HEK293T (cell line): Measurements from ENCODE around the gene PRG2.

Source experiments
- CTCF ChIA-PET: fragments of 350-600 bp; formaldehyde crosslinking; extraction: SDS; loops from one replicate; lab custom pipeline; 2021; ENCODE audit warnings: antibody characterized with exemption, inconsistent platforms; lab: Yijun Ruan, JAX
- POLR2A ChIA-PET: fragments of 350-600 bp; formaldehyde crosslinking; extraction: SDS; loops from one replicate; lab custom pipeline; 2020; ENCODE audit warnings: antibody characterized with exemption, inconsistent platforms; lab: Yijun Ruan, JAX
- DNase-seq: peaks from one replicate; pipeline ENCODE4 v3.0.0; 2012; ENCODE audit warnings: mixed read lengths; ENCODE audit errors: extremely low spot score
- ARNT ChIP-seq: fragments of 450-650 bp; IDR thresholded peaks from 2 replicates; pipeline ENCODE4 v1.6.1; 2017; ENCODE audit warnings: mild to moderate bottlenecking
- BHLHE40 ChIP-seq: fragments of 450-650 bp; IDR thresholded peaks from 2 replicates; pipeline ENCODE4 v1.6.1; 2016; ENCODE audit warnings: mild to moderate bottlenecking, moderate library complexity, borderline replicate concordance
- CTBP1 ChIP-seq: fragments of 450-650 bp; IDR thresholded peaks from 2 replicates; pipeline ENCODE4 v1.6.1; 2016; ENCODE audit warnings: borderline replicate concordance
- ELF4 ChIP-seq: fragments of 450-650 bp; IDR thresholded peaks from 2 replicates; pipeline ENCODE4 v1.6.1; 2017; ENCODE audit warnings: antibody characterized with exemption
- FOXA1 ChIP-seq: fragments of 450-650 bp; IDR thresholded peaks from 2 replicates; pipeline ENCODE4 v1.6.1; 2016; ENCODE audit warnings: mild to moderate bottlenecking
- FOXK2 ChIP-seq: fragments of 450-650 bp; IDR thresholded peaks from 2 replicates; pipeline ENCODE4 v1.6.1; 2016; ENCODE audit warnings: mild to moderate bottlenecking
- FOXM1 ChIP-seq: fragments of 450-650 bp; IDR thresholded peaks from 2 replicates; pipeline ENCODE4 v1.6.1; 2017; ENCODE audit warnings: mild to moderate bottlenecking, borderline replicate concordance
- HDGF ChIP-seq: fragments of 450-650 bp; IDR thresholded peaks from 2 replicates; pipeline ENCODE4 v1.6.1; 2017; ENCODE audit warnings: antibody characterized with exemption, borderline replicate concordance
- L3MBTL2 ChIP-seq: fragments of 450-650 bp; conservative IDR thresholded peaks from 2 replicates; pipeline ENCODE4 v1.6.1; 2016; ENCODE audit warnings: mild to moderate bottlenecking
- LEF1 ChIP-seq: fragments of 450-650 bp; IDR thresholded peaks from 2 replicates; pipeline ENCODE4 v1.6.1; 2017; ENCODE audit warnings: mild to moderate bottlenecking, borderline replicate concordance
- NFRKB ChIP-seq: fragments of 450-650 bp; IDR thresholded peaks from 2 replicates; pipeline ENCODE4 v1.6.1; 2016; ENCODE audit warnings: mild to moderate bottlenecking, moderate library complexity
- SP1 ChIP-seq: fragments of 450-650 bp; IDR thresholded peaks from 2 replicates; pipeline ENCODE4 v1.6.1; 2017
- SUZ12 ChIP-seq: fragments of 450-650 bp; IDR thresholded peaks from 2 replicates; pipeline ENCODE4 v1.6.1; 2016; ENCODE audit warnings: mild to moderate bottlenecking
- TARDBP ChIP-seq: fragments of 450-650 bp; IDR thresholded peaks from 2 replicates; pipeline ENCODE4 v1.6.1; 2016
- ZNF384 ChIP-seq: fragments of 450-650 bp; IDR thresholded peaks from 2 replicates; pipeline ENCODE4 v1.6.1; 2016
- TF ChIP-seq, protein P1 (sequence below): fragments of 450-650 bp; IDR thresholded peaks from 2 replicates; pipeline ENCODE4 v1.6.1; 2016

Gene PRG2

DNA sequence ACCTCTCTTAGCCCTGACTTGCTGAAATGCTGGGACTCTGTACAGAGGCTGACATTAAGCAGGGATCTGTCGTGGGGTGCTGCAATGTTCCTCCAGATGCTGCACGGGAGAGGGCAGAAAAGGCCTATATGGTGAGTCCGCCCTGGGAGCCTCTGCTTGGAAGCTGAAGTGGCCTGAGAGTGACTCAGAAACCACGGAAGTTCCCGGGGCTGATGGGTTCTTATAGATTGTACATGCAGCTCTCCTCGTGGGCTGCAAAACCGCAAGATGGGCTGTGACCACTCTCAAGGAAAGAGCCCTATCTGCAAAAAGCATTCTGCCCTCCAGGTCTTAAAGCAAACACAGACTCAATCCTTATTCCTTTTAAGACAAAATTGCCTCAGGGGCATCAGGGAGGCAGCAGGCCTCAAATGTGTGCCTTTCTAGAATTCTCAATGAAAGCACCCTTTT lies 42.3 kb upstream of the PRG2 start:
- CTCF ChIA-PET, result no interaction called here

DNA sequence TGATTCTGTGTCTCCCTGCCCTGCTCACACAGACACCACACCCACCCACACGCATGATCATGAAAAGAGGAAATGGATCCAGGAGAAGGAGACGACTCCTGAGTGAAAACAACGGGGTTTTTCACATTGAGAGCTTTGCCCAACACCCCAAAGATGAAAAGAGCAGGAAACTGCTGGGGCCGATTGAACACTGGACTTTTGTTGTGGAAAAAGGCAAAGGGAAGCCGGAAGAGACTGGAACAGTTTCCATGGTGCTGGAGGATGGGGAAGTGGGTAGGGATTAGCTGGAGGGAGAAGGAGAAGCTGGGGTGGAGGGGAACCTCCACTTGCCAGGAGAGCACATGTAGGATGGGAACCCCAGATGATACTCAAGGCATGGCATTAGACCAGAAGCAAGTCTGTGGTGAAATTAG lies 41.7 kb upstream of the PRG2 start:
- DNase-seq, result no peak
- ChIA-PET CTCF (no interaction called here), POLR2A (no interaction called here)
- TF ChIP-seq L3MBTL2 (no peak), TARDBP (no peak), ELF4 (no peak), ZNF384 (no peak), FOXK2 (no peak), NFRKB (no peak)

More for the DNA sequence above, 42.3 kb upstream of the PRG2 start:
- no peak for DNase-seq
- TF ChIP-seq BHLHE40 (no peak), SP1 (no peak), HDGF (no peak), FOXM1 (no peak), FOXK2 (no peak), SUZ12 (no peak), ELF4 (no peak), LEF1 (no peak)
- POLR2A ChIA-PET, result no interaction called here

DNA sequence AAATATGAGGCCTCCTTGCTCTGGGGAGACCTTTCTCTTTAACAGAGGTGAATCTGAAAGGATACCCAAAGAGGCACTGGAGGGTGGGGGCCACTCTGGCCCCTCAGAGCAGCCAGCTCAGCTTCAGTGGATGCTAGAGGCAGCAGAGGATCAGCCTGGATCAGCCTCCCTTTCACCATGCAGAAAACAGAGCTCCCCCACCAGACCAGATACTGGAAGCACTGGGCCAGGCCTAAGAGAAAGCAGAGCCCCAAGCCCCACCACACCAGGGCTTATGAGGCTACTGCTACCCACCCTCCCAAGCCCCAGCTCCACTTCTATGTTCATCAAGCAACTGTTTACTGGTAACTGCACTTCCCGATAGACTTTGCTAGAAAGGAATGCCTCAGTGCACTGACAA lies 40.5 kb upstream of the PRG2 start:
- CTCF ChIA-PET, result interaction anchor here (0.9 to 1.7 kb wide), 2 partner anchors 10 to 28 kb away, joined by 4 read pairs; no protein-coding TSS in a partner anchor
- TF ChIP-seq CTBP1 (no peak), SUZ12 (no peak), FOXK2 (no peak), SP1 (no peak), NFRKB (no peak), ARNT (no peak), FOXA1 (no peak), LEF1 (no peak), HDGF (no peak), FOXM1 (no peak), TARDBP (no peak)
- TF ChIP-seq, protein P1, sequence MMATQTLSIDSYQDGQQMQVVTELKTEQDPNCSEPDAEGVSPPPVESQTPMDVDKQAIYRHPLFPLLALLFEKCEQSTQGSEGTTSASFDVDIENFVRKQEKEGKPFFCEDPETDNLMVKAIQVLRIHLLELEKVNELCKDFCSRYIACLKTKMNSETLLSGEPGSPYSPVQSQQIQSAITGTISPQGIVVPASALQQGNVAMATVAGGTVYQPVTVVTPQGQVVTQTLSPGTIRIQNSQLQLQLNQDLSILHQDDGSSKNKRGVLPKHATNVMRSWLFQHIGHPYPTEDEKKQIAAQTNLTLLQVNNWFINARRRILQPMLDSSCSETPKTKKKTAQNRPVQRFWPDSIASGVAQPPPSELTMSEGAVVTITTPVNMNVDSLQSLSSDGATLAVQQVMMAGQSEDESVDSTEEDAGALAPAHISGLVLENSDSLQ, result no peak
- POLR2A ChIA-PET, result no interaction called here
- DNase-seq, result no peak

DNA sequence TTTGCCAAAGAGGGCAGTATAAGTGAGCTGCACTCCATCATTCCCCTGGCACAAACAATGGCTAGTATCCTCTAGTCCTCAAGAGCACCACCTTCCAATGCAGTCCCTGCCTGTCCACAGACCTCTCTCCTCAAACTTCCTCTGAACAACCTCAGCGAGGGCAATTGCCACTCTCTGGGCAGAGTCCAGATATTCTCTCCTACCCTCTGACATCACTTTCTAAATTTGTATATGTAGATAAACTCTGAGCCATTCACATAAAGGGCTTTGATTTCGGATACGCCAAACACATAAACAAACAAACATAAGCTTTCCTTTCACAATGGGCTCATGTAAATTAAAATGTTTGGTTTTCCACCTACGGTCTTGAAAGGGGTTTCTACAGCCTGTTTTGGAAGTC lies 39.5 kb upstream of the PRG2 start:
- TF ChIP-seq L3MBTL2, result no peak
- DNase-seq, result no peak
- POLR2A ChIA-PET, result no interaction called here
- CTCF ChIA-PET, result interaction anchor here (1.7 kb wide), 1 partner anchor 11 kb away, joined by 4 read pairs; no protein-coding TSS in a partner anchor

DNA sequence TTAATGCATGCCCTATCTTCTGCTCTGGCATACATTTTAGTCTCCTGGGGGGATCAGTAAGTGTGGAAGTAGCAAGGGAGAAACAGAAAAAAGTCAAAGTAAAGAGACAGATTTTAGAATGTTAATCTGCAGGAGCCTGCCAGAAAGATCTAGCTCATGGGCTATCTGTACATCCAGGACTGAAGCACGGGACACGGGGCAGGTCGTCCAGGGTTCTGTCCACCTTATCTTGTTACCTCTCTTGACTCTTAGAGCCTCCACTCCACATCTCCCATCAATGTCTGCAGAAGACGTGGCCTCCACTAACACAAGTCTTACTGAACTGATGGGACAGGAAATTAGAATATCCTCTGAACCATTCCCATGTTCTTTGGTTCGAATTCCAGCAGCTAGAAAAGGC lies 38.2 kb upstream of the PRG2 start:
- no peak for DNase-seq
- no peak for TF ChIP-seq CTBP1
- no peak for TF ChIP-seq LEF1
- TF ChIP-seq ARNT, result no peak
- no peak for TF ChIP-seq FOXM1
- no peak for TF ChIP-seq BHLHE40
- TF ChIP-seq ZNF384, result no peak
- no peak for TF ChIP-seq FOXK2
- TF ChIP-seq FOXA1, result no peak
- TF ChIP-seq NFRKB, result no peak
- TF ChIP-seq HDGF, result no peak
- CTCF ChIA-PET, result no interaction called here
- POLR2A ChIA-PET, result no interaction called here

DNA sequence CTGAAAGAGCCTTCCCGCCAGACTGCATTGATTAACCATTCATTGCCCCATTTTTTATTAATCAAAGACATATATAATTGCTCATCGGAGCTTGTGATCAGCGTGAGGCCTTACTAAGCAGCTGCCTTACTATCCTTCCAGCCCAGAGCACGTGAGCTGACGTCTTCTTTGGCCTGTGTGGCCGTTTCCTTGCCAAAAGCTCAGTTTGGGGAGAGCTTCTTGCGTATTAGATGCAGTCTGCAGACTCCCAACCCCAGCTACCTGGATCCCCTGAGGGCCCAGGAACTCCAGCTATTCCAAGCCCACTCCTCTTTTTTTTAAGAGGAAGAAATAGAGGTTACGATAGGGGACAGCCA lies 37.3 kb upstream of the PRG2 start:
- DNase-seq, result no peak
- POLR2A ChIA-PET, result no interaction called here
- TF ChIP-seq ZNF384, result no peak
- TF ChIP-seq FOXA1, result no peak
- no peak for TF ChIP-seq FOXM1
- TF ChIP-seq CTBP1, result no peak
- TF ChIP-seq HDGF, result no peak
- no peak for TF ChIP-seq SP1
- no peak for TF ChIP-seq LEF1
- no peak for TF ChIP-seq ARNT
- no peak for TF ChIP-seq L3MBTL2
- CTCF ChIA-PET, result no interaction called here

DNA sequence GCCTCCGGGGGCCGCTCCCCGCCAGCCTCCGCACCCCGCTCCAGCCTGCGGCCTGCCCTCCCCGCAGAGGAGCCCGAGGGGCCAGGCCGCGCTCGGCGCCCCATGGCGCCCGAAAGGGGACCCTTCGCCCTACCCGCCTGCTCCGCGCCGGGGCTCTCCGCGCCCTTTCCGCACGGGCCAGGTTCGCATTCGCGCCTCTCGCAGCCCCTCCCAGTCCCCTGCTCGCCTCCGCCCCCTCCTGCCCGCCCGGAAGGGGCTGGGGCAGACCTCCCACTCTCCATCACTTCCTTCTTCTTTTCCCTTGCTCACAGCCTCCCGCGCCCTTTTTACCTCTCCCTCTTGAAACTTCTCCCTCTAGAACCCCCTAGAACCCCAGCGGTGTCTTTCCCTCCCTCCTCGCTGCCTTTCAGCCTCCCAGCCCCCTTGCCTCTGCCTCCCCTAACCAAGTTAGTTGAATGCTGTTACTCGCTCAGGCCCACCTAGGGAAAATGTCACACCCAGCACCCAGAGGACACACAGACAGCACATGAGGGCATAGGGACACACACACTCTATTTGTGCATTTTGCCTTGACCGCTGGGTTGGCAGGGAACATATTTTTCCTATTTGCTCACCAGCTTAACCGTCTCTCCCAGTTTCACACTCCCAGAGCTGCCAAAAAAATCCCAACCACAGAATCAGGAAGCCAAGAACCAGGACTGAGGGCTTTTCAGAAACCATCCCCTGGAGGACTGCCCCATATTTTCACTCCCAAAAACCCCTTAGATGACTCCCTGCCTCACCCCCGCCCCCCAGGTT lies 36.7 kb upstream of the PRG2 start, which contains the start of gene SLC43A3:
Gene SLC43A3, minus strand, starts transcription at position 193 of the 798 bp plus-strand sequence. CDS start 949 bp downstream, outside the sequence.
- TF ChIP-seq SP1, result no peak
- no peak for TF ChIP-seq LEF1
- TF ChIP-seq BHLHE40, result no peak
- no peak for TF ChIP-seq L3MBTL2
- no peak for TF ChIP-seq FOXK2
- TF ChIP-seq SUZ12, result no peak
- no peak for TF ChIP-seq ELF4
- TF ChIP-seq, protein P1, result no peak
- no peak for TF ChIP-seq NFRKB
- no peak for TF ChIP-seq FOXM1
- TF ChIP-seq TARDBP, result no peak
- TF ChIP-seq CTBP1, result no peak
- TF ChIP-seq ARNT, result no peak
- no peak for TF ChIP-seq HDGF
- TF ChIP-seq ZNF384, result no peak
- TF ChIP-seq FOXA1, result no peak
- CTCF ChIA-PET, result no interaction called here
- POLR2A ChIA-PET, result no interaction called here
- DNase-seq, result no peak
